Mesenteric fat pad (tissue), 1 donor: ENCODE data around the gene CA11. TPM values are rescaled to one million over a fixed set of nuclear protein-coding genes. Genes with fewer than 3 reads are reported as not detected.
"Not testable (repeated sequence)": the region's sequence is repeated elsewhere in the genome, so short reads cannot be mapped to it uniquely, and the experiment has no call there.

Experiments used
- DNase-seq: peaks from one replicate; pipeline ENCODE4 v3.0.0-alpha.2; 2020; ENCODE audit warnings: low spot score
- long read RNA-seq: library from polyadenylated mRNA; unstranded; transcript quantifications from one replicate; pipeline ENCODE4 v2.0.0, GENCODE V29; 2020
- total RNA-seq: library from RNA; stranded (reverse); fragmentation: NEBNext Ultra II Directional; extraction: Animal tissue kit (Norgen Biotek cat#: 25700); gene quantifications from one replicate; pipeline ENCODE4 v1.2.1, GENCODE V29; 2021
- donor health status: DM: yes; HTN: yes; CAD: no.

Gene CA11
- 3.3 TPM for total RNA-seq
- long read RNA-seq, partial matches to known transcripts = 0 of 1 reads
- long read RNA-seq, other reads (novel, unspliced or antisense) = 0 of 1 reads

DNA sequence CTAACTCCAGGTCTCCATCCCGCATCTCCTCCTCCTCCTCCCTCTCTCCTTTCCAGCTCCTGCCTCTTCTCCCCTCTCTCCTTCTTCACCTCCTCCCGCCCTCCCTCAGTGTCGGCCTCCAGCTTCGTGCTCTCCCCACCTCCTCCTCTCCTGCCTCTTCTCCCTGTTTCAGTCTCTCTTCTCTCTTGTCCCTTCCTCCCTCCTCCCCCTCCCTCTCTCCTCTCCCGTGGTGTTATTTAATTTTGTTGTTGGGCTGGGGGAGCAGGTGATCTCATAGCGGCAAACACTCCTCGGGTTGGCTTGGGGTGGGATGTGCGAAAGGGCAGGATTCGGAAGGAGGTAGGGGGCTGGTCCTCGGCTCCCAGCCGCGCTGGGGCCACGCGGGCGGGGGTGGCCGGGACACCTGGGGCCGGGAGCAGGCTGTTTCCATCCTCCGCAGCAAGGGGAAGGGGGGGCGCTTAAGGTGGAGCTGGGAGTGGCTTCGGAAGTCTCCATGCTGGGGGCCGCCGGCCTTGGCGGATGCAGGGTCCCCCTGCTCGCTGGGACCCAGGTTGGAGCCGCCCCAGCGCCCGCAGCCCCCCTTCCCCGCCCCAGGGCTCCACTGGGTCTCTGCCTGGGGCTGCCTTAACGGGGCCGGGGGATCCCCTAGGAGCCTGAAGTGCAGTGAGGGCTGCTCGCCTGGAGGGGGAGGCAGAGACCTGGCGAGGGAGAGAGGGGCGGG lies at the start of gene CA11:
TSS of gene CA11 (minus strand) at position 187 of the 721 bp plus-strand sequence. CDS start 555 bp downstream, outside the sequence.
- no peak for DNase-seq

DNA sequence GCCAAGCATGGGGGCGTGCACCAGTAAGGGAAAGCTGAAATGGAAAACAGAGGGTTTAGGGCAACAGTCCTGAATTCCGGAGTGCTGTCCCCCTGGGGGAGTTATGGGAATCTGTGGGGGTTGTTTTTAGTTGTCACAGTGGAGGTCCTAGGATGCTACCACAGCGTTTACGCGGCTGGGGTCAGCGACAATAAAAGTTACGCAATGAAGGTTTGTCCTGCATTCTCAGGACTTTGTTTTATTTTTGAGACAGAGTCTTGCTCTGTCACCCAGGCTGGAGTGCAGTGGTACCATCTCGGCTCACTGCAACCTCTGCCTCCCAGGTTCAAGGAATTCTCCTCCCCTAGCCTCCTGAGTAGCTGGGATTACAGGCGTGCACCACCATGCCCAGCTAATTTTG lies 47.6 kb upstream of the CA11 start:
- not testable (repeated sequence) for DNase-seq

DNA sequence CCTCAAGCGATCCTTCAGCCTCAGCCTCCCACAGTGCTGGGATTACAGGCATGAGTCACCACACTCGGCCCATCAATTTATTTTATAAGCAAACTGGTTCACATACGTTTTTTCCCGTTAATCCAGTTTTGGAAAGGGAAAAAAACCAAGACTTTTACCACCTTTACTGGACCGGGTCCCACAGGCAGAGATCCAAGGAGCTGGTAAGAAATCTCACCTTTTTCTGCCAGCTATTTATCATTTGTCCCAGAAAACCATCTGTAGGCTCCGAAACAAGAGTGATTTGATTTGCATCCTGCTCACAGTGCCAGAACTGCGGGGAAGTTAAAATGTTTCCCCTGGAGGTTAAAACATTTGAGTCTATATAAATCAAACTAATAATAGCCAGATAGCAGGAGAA lies 43.5 kb upstream of the CA11 start:
- no peak for DNase-seq

DNA sequence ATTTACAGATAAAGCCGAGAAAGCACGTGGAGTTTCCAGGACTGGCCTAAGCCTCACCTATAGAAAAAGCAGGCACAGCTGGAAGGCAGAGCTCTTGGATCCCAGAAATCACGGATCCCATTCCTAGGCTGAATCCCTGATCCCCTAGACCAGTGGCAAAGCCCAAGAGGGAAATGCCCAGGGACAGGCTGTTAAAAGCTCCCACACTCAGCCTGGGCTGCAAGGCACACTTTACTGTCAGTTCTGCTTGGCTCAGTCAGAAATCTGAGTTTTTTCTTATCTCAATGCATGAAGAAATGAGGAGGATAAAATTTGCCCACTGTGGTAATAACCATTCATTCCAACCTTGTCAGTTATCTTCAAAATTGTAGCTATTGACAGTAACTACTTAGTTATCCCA lies 41.8 kb upstream of the CA11 start:
- DNase-seq = no peak

DNA sequence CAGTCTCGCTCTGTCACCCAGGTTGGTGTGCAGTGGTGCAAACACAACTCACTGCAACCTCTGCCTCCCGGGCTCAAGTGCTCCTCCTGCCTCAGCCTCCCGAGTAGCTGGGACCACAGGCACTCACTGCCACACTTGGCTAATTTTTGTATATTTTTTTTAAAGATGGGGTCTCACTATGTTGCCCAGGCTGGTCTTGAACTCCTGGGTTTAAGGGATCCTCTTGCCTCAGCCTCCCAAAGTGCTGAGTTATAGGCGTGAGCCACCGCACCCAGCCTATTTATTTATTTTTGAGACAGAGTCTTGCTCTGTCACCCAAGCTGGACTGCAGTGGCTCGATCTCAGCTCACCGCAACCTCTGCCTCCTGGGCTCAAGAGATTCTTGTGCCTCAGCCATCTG lies 40.6 kb upstream of the CA11 start:
- not testable (repeated sequence) for DNase-seq

DNA sequence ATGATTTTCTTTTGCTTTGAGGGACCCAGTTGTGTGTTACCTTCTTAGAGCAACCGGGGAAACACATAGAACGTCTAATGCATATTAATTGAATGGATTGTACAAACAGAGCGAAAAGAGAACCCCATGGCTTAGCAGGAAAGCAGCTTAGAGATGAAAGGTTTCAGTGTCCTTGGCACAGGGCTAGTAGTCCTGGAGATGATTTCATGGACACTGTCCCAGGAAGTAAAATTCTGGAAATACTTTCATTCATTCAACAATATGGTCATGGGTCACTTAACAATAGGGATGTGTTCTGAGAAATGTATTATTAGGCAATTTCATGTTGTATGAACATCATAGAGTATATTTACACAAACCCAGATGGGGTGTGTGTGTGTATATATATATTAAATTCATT lies 40.1 kb upstream of the CA11 start:
- DNase-seq = no peak

DNA sequence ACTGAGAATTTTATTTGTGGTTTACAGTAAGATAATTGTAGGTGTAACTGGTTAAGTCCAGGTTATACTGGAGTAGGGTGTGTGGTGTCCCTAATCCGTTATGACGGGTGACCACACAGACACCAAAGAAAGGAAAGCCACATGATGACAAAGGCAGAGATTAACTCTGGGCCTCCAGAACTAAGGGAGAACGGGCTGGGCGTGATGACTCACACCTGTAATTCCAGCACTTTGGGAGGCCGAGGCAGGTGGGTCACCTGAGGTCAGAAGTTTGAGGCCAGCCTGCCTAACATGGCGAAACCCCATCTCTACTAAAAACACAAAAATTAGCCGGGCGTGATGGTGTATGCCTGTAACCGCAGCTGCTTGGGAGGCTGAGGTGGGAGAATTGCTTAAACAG lies 39.6 kb upstream of the CA11 start:
- no peak for DNase-seq

DNA sequence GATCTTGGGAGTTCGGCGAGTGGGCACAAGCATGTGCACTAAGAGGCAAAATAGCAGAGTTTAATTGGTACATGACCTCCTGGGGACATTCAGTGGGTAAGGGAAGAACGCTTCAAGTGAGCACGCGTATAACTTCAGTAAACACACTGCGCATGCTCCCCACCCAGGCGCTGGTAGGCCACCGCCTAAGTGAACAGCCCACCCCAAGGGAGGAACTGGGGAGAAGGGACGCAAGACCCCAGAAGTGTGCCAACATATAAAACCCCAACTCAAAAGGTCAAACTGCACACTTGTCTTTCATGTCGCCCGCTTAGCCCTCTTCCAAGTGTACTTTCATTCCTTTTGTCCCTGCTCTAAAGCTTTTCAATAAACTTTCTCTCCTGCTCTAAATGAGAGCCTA lies 37.4 kb upstream of the CA11 start:
- no peak for DNase-seq

DNA sequence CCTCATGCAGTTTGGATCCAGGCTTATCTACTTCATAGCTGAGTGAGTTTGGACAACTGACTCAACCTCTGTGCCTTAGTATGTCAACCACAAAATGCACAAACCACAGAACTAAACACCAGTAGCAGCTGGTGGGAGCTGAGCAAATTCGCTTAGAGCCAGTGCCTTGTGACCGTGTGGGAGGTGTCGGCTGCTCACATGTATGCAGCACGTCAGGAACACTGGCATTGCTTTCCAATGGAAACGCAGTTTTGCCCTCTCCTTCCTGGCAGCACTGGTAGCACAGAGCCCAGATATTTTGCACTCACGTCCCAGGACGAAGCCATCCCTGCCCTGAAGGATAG lies 35.1 kb upstream of the CA11 start:
- no peak for DNase-seq

DNA sequence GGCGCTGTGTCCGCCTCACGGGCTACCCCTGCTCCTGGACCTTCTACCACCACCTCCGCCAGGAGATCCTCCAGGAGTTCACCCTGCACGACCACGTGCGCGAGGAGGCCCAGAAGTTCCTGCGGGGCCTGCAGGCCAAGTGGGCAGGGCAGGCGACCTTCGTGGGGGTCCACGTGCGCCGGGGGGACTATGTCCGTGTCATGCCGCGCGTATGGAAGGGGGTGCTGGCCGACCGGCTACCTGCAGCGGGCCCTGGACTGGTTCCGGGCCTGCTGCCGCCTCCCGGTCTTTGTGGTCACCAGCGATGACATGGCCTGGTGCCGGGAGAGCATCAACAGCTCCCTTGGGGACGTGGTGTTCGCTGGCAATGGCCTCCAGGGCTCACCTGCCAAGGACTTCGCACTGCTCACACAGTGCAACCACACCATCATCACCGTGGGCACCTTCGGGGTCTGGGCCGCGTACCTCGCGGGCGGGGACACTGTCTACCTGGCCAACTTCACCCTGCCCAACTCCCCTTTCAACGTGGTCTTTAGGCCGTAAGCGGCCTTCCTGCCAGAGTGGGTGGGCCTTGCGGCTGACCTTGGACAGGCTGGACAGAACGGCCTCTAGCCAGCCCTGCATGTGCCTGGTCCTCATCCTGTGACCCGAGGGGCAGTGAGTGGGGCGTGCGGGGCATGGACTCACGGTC lies 34.6 kb upstream of the CA11 start:
- DNase-seq = no peak

DNA sequence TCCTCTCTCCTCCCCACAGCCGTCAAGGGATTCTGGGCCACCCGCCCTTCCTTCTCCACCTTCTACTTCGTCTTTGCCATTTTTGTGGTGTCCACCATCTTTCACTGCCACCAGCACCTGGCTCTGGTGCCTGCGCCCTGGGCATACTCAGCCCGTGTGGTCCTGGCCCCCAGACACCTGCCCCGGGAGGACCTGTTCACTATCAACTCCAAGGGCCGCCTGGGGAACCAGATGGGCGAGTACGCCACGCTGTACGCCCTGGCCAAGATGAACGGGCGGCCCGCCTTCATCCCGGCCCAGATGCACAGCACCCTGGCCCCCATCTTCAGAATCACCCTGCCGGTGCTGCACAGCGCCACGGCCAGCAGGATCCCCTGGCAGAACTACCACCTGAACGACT lies 34.0 kb upstream of the CA11 start:
- DNase-seq = not testable (repeated sequence)

DNA sequence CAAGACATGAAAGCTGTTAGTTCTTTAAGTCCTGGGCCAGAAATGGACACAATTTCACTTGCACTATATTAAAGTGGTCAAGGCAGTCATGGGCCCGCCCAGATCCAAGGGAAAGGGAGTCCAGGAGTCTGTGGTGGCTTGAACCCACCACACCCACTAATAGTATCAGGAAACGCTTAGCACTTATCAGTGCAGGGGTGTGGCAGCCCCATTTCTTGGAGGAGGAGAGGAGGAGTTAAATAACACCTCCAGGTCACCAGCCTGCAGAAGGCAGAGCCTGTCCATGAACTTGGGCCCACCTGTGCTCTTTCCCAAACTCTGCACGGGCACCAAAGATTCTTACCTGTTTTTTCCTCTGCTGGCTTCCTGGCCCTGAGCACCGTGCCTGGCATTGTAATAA lies 32.2 kb upstream of the CA11 start:
- no peak for DNase-seq

DNA sequence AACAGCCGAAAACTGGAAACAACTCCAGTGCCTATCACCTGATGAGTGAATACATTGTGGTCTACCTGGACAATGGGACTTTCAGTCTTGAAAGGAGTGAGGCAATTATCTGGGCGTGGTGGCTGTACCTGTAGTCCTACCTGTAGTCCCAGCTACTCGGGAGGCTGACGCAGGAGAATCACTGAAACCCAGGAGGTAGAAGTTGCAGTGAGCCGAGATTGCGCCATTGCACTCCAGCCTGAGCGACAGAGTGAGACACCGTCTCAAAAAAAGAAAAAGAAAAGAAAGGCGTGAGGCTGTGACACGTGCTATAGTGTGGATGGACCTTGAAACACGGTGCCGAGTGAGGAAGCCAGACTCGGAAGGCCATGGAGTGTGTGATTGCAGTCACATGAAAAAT lies 30.9 kb upstream of the CA11 start:
- DNase-seq = no peak

DNA sequence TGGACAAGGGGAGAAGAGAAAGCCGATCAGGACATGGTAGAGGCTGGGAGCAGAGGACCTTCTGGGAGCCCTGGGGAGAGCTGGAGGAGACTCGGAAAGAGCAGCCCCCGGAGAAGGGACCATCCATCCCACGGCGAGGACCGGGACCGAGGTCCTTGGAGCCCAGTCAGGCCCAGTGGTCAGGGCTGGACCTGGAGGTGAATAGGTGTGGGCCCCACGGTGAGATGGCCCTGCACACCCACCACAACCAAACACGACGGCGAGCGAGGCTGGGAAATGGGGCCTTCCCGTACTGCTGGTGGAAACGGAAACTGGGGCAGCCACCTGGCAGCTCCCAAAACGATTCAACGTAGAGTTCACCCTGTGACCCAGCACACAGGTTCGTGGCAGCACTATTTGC lies 30.5 kb upstream of the CA11 start:
- DNase-seq = no peak

DNA sequence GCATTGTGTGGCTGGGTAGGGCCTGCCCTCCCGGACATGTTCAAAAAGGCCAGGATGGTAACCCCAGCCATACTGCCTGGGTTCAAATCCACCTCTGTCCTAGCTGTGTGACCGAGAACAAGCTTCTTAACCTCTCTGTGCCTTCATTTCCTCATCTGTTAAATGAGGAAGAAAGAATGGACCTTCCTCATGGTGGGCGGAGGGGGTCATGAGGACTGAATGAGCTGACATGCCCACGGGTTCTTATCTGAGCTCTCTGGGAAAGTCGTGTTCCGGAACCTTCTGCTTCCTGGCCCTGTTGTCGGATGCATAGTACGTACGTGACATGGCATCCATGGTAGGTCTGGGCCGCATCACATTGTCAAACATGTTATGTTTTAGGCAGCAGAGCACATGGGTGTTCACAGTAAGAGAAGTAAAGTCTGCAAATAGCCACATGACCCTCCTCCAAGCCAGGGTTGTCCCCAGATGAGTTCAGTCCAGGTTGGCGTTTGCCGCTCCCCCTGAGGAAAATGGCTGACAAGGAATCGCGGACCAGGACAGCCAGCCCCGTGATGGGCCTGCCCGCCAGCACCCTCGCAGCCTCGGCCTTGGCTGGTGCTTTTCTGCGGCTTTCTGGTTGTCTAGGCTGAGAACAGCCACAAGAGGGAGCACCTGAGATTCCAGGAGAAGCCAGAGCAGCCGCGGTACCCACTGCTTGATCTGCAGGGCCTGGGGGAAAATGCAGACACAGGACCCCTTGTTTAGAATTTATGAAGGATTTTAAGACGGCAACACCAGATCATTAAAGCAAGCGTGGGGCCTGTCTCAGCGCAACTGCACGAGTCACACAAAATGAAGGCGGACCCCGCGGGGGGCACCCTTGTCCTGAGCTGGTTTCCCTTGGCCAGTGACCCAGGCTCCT lies 29.2 kb upstream of the CA11 start:
- DNase-seq = peak; percentile 92

DNA sequence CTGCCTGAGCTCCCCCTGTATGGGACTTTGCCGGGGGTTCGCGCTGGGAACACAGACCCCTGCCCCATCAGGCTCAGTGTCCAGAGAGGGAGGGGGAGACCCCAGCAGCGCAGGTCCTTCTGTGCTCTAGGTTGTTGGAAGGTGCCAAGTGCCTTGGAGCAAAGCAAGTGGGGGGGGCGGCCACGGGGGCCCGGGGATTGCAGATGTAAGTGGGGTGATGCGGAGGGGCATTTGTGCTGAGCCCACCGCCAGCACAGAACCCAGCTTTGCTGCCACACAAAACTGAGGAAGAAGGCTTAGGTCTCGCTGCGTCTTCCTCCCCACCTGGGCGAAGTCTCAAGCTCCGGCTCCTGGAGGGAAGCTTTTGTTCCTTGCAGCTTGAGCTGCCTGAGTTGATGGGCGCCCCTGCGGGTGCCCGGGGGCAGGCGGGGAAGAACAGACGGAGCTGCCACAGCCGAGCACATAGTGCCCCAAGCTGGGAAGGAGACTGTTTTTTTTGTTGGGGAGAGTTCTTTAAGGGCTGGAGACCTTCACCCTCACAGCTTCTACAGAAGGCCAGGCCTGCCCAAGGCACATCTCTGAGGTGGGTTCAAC lies 28.3 kb upstream of the CA11 start:
- DNase-seq = no peak

DNA sequence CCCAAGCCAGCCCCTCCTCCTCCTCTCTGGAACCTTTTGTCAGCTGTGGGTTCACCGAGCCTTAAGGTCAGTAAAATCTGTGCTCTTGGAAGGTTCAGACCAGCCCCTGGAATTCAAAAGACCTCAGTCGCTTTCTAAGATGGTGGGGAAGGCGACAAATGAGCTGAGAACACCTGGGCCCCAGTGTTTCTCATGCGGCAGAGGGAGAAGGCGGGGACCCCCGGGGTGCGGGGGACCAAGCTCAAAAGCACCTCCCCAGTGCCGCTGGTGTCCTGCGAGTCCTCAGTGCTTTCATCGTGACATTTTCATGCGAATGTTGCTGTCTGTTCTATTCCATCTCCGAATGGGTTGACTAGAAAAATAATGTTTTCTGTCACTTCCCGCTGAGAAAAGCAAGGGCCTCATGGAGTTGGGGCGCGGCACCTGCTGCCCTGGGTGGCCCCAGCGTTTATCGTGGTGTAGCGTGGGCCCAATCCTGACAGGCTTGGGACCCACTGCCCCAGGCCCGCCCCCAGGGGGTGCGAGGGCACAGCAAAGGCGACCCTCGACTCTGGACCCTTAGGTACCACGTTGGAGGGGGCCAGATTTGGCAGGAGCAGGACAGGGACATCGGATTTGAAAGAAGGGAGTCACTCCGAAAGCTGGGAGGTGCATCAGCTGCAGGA lies 27.6 kb upstream of the CA11 start:
- no peak for DNase-seq

DNA sequence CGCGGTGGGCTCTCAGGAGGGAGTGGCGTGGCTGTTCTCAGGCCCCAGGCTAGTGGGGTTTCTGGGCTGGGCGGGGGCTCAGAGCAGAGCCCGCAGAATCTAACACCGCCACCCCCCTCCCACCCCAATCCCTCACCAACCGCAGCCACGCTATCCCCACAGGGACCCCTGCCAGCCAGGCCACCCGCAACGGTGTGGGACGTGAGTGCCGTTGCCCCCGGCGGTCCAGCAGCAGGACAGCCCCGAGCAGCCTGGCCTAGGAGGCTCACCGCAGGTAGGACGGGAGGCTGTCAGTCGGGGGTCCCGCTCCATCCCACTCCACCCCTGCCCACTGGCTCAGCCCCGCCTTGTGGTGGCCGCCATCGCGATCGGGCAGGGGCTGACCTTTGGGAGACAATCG lies 27.0 kb upstream of the CA11 start, which contains the start of gene NTN5:
TSS of gene NTN5 (minus strand) at position 24 of the 400 bp plus-strand sequence. CDS start 2,031 bp downstream, outside the sequence.
- no peak for DNase-seq

DNA sequence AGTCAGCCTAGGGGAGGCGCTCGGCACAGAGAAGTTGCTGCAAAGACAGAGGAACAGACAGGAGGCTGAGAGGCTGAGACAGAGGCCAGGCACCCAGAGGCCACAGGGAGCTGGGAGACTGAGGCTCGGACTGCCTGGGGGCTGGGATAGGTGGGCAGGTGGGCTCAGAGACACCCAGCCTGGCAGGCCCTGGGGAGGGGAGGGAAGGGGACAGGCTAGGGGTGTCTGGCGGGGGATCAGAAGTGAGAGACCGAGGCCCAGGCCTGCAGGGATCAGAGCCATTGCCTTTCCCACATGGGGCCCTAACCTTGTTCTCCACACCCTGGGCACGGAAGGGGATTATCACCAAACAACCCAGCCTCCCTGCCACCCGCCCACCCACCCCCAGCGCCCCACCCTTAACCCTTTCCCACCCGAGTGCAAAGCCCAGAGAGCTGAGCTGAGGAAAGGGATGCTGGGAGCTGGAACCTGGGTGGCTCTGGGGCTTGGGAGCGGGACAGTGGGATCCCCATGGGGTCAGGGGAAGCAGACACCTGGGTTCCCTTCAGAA lies 25.5 kb upstream of the CA11 start:
- no peak for DNase-seq

DNA sequence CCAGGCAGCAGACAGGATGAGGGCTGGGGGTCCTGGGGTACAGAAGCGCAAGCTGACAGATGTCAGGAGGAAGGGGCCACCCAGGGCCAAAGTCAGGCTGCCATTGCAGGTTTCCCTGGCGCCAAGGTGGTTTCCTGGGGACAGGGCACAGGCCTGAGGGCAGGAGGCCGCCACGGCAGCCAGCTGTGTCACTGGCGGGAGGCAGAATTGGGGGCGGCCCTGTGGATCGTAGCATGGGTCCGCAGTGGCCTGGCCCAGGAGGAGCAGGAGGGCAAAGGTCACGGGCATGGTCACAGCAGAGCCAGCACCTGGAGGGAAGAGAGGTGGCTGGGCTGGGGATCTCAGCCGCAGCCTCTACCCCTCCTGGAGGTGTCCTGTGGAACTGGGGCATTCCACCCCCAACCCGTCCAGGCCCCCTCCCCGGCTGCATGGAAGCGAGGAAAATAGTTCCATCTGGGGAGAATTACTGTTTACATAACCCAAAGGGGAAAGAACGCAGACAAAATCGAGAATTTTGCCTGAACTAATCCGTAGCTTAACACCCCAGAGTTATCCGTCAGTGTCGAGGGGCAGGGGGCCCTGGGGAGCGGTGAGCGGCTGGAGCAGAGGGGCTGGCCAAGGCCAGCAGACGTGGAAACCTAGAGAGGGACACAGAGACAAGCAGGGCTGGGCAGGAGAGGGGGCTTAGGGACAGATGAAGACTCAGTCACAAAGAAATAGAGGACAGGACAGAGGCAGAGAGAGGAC lies 24.9 kb upstream of the CA11 start:
- DNase-seq = no peak
